SK-N-SH (cell line): ENCODE results near the gene CACNA2D1. TPM values are rescaled to one million over a fixed set of nuclear protein-coding genes. Genes with fewer than 3 reads are reported as not detected.

Source experiments
- CTCF ChIA-PET: fragments of 300-600, 350-600 bp; formaldehyde crosslinking; extraction: SDS; loops from one replicate; lab custom pipeline; 2021; lab: Yijun Ruan, JAX
- POLR2A ChIA-PET: fragments of 350-600 bp; sonication (Branson Sonifier 250); formaldehyde crosslinking; extraction: SDS; loops from one replicate; lab custom pipeline; 2020; ENCODE audit warnings: antibody characterized with exemption, inconsistent platforms; lab: Yijun Ruan, JAX
- DNase-seq: peaks from one replicate; pipeline ENCODE4 v3.0.0; 2012
- H2AFZ ChIP-seq: fragments of 200-600 bp; sonication (generic); 2 replicates; pipeline ENCODE4 v1.8.1; 2016; ENCODE audit warnings: antibody characterized with exemption, mild to moderate bottlenecking, low read depth
- H3F3A ChIP-seq: fragments of 200-600 bp; sonication (generic); replicated peaks from 2 replicates; pipeline ENCODE3; 2016; ENCODE audit warnings: antibody characterized with exemption, mild to moderate bottlenecking; ENCODE audit not compliant: insufficient read depth
- H3K27ac ChIP-seq, 2 experiments: fragments of 200-500 bp in 1 of 2; fragments of 200-600 bp in 1 of 2; sonication (Bioruptor generic) in 1 of 2; sonication (generic), shearing (Covaris generic) in 1 of 2; 2 replicates each; pipeline versions ENCODE4 v1.5.1 to v1.6.1; 2014 to 2016; ENCODE audit warnings: low read depth in 2 of 2, inconsistent platforms in 1 of 2, low read length in 1 of 2, mild to moderate bottlenecking in 1 of 2, mixed read lengths in 1 of 2
- H3K27me3 ChIP-seq: fragments of 200-600 bp; sonication (generic), shearing (Covaris generic); 2 replicates; pipeline ENCODE4 v1.6.1; 2016; ENCODE audit warnings: mixed run types; ENCODE audit not compliant: insufficient read depth
- H3K36me3 ChIP-seq, 2 experiments: fragments of 200-500 bp in 1 of 2; fragments of 200-600 bp in 1 of 2; sonication (Bioruptor generic) in 1 of 2; sonication (generic) in 1 of 2; replicated peaks in 1 of 2; 2 replicates each; pipeline versions ENCODE3 to v1.5.1; 2014 to 2016; ENCODE audit warnings: low read length in 1 of 2, mild to moderate bottlenecking in 1 of 2; ENCODE audit not compliant: insufficient read depth in 2 of 2, control insufficient read depth in 1 of 2
- H3K4me1 ChIP-seq, 2 experiments: fragments of 200-500 bp in 1 of 2; fragments of 200-600 bp in 1 of 2; sonication (Bioruptor generic) in 1 of 2; sonication (generic), shearing (Covaris generic) in 1 of 2; 2 replicates each; pipeline versions ENCODE4 v1.5.1 to v1.6.1; 2014 to 2016; ENCODE audit warnings: low read depth in 1 of 2, low read length in 1 of 2, mixed run types in 1 of 2; ENCODE audit not compliant: insufficient read depth in 2 of 2, control insufficient read depth in 1 of 2
- H3K4me2 ChIP-seq: fragments of 200-600 bp; sonication (generic), shearing (Covaris generic); 2 replicates; pipeline ENCODE4 v1.6.1; 2017; ENCODE audit warnings: mixed run types
- H3K4me3 ChIP-seq, 2 experiments: fragments of 200-500 bp in 1 of 2; fragments of 200-600 bp in 1 of 2; sonication (Bioruptor generic) in 1 of 2; sonication (generic), shearing (Covaris generic) in 1 of 2; 2 replicates each; pipeline versions ENCODE4 v1.5.1 to v1.8.1; 2014 to 2016; ENCODE audit warnings: low read depth in 2 of 2, inconsistent platforms in 1 of 2, low read length in 1 of 2, mild to moderate bottlenecking in 1 of 2, mixed read lengths in 1 of 2, moderate library complexity in 1 of 2
- H3K79me2 ChIP-seq: fragments of 200-600 bp; sonication (generic); 2 replicates; pipeline ENCODE4 v1.8.1; 2017; ENCODE audit warnings: mild to moderate bottlenecking; ENCODE audit not compliant: insufficient read depth
- H3K9ac ChIP-seq: fragments of 200-600 bp; sonication (generic); 2 replicates; pipeline ENCODE4 v1.6.1; 2017; ENCODE audit warnings: mixed run types
- H3K9me2 ChIP-seq: fragments of 200-600 bp; sonication (generic); 2 replicates; pipeline ENCODE4 v1.6.1; 2017; ENCODE audit warnings: mixed run types
- H3K9me3 ChIP-seq: fragments of 200-600 bp; sonication (generic); 2 replicates; pipeline ENCODE4 v1.6.1; 2017; ENCODE audit warnings: mixed run types, mild to moderate bottlenecking, moderate library complexity
- H4K20me1 ChIP-seq: fragments of 200-600 bp; sonication (generic); 2 replicates; pipeline ENCODE4 v1.6.1; 2017; ENCODE audit warnings: mild to moderate bottlenecking, mixed run types; ENCODE audit not compliant: insufficient read depth
- FOSL2 ChIP-seq: IDR thresholded peaks from 2 replicates; pipeline ENCODE4 v1.4.0; 2012; ENCODE audit warnings: low read depth, mild to moderate bottlenecking, moderate library complexity, borderline replicate concordance
- FOXJ3 ChIP-seq: sonication (generic); formaldehyde crosslinking; IDR thresholded peaks from 2 replicates; pipeline ENCODE4 v1.5.1; 2020; ENCODE audit warnings: mild to moderate bottlenecking, missing genetic modification reagents
- FOXM1 ChIP-seq: IDR thresholded peaks from 2 replicates; pipeline ENCODE4 v1.4.0; 2012; ENCODE audit warnings: low read depth, mild to moderate bottlenecking
- IRF3 ChIP-seq: fragments of 150-350 bp; IDR thresholded peaks from 2 replicates; pipeline ENCODE4 v1.6.1; 2016; ENCODE audit warnings: mild to moderate bottlenecking, low read depth, low read length
- JUND ChIP-seq: IDR thresholded peaks from 2 replicates; pipeline ENCODE4 v1.4.0; 2012
- MAX ChIP-seq: IDR thresholded peaks from 2 replicates; pipeline ENCODE4 v1.4.0; 2012; ENCODE audit warnings: low read depth
- MEF2A ChIP-seq: IDR thresholded peaks from 2 replicates; pipeline ENCODE4 v1.4.0; 2012; ENCODE audit warnings: low read depth, borderline replicate concordance
- NRF1 ChIP-seq: IDR thresholded peaks from 2 replicates; pipeline ENCODE4 v1.6.1; 2012; ENCODE audit warnings: low read depth, mild to moderate bottlenecking, low read length
- RAD21 ChIP-seq: IDR thresholded peaks from 2 replicates; pipeline ENCODE4 v1.6.1; 2012; ENCODE audit warnings: mild to moderate bottlenecking, low read length
- RFX5 ChIP-seq: IDR thresholded peaks from 2 replicates; pipeline ENCODE4 v1.6.1; 2012; ENCODE audit warnings: mild to moderate bottlenecking, improper control_type of control experiment, low read length
- RXRA ChIP-seq: IDR thresholded peaks from 2 replicates; pipeline ENCODE4 v1.4.0; 2012; ENCODE audit warnings: low read depth, mild to moderate bottlenecking, borderline replicate concordance
- SMC3 ChIP-seq: IDR thresholded peaks from 2 replicates; pipeline ENCODE4 v1.6.1; 2012; ENCODE audit warnings: low read depth, low read length, improper control_type of control experiment
- TCF12 ChIP-seq: IDR thresholded peaks from 2 replicates; pipeline ENCODE4 v1.4.0; 2012
- USF2 ChIP-seq: fragments of 150-350 bp; IDR thresholded peaks from 2 replicates; pipeline ENCODE4 v1.6.1; 2017; ENCODE audit warnings: antibody characterized with exemption, low read length, low read depth, borderline replicate concordance
- WGBS: methylation state at CpG from one replicate; pipeline ENCODE4 v1.1.6; 2017; ENCODE audit warnings: low lambda C conversion rate; 5-methylcytosine and 5-hydroxymethylcytosine counted together
- polyA plus RNA-seq, 3 experiments: library from polyadenylated mRNA; depleted of rRNA; stranded (reverse); fragments of >200 nt; gene quantifications; 2 replicates each; pipeline ENCODE4 v1.2.3, GENCODE V29; 2012
- TF ChIP-seq, protein P1 (sequence below): IDR thresholded peaks from 2 replicates; pipeline ENCODE4 v1.4.0; 2012; ENCODE audit warnings: low read depth, borderline replicate concordance

CACNA2D1 gene
- polyA plus RNA-seq, 1 of the 3 experiments (the other 2 are of a cell fraction): 3.4 TPM

- WGBS: 82% methylated on average over 2 of the region's 2 CpGs
- no peak overlapping the region for H3K9ac ChIP-seq
- DNase-seq: no peak
- TF ChIP-seq NRF1 (no peak), FOXJ3 (CRISPR knock-in tag) (no peak), FOSL2 (no peak)
- POLR2A ChIA-PET: no interaction called here
- H3K4me2 ChIP-seq: no peak overlapping the region
- no peaks in the 10 kb centered on the region for H3K9me3 ChIP-seq
- no peaks in the 10 kb centered on the region for H3K27me3 ChIP-seq
- H3K27ac ChIP-seq: no peak overlapping the region
- H2AFZ ChIP-seq: no peak overlapping the region
- H3K79me2 ChIP-seq: no peaks in the 10 kb centered on the region
- H3F3A ChIP-seq: no peaks in the 10 kb centered on the region
- CTCF ChIA-PET: interaction anchor here (1.2 to 2.2 kb wide), 3 partner anchors 9 to 319 kb away, joined by 5 to 8 read pairs (median 5); no protein-coding TSS in a partner anchor
- H3K36me3 ChIP-seq: peaks cover 0 to 2% of the 10 kb centered on the region in 2 experiments
- no peaks in the 10 kb centered on the region for H4K20me1 ChIP-seq
- no peak overlapping the region for H3K4me3 ChIP-seq
- peaks cover 0 to 5% of the 10 kb centered on the region in 2 experiments; a peak in 1 of 4 replicates for H3K4me1 ChIP-seq
- H3K9me2 ChIP-seq: no peaks in the 10 kb centered on the region
Observed at GRCh38 chr7:82162289-82162688, 281.3 kb downstream of the CACNA2D1 start.

DNA sequence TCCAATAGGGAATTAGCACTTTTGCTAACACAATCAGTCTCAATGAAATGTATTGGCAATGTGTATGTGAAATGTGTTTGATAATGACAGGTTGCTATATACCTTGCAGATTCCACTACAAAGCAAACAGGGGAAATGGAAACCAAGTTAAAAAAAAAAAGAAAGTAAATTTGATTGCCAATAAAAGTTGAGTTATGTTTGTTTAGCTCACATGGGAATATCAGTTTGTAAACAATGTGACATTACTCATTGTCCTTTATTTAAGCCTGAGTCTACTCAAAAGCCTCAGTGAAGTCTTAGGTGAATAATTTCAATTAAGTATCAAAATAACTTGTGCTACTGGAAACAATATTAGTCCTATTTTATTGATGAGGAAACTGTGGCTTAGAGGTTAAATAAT lies 285.2 kb downstream of the CACNA2D1 start:
- Histone ChIP-seq H2AFZ (no peak overlapping the region), H3K27ac (no peak overlapping the region), H3K9ac (no peak overlapping the region), H3K4me3 (no peak overlapping the region), H3K27me3 (no peaks in the 10 kb centered on the region), H3K9me3 (no peaks in the 10 kb centered on the region), H4K20me1 (no peaks in the 10 kb centered on the region), H3K36me3 (peaks cover 0 to 2% of the 10 kb centered on the region in 2 experiments), H3K4me1 (no peaks in the 10 kb centered on the region), H3K79me2 (no peaks in the 10 kb centered on the region), H3F3A (no peaks in the 10 kb centered on the region), H3K9me2 (no peaks in the 10 kb centered on the region), H3K4me2 (no peak overlapping the region)
- DNase-seq: no peak
- CTCF ChIA-PET: interaction anchor here (0.9 to 1.5 kb wide), 5 partner anchors 11 to 447 kb away, joined by 3 to 4 read pairs (median 3); no protein-coding TSS in a partner anchor
- POLR2A ChIA-PET: no interaction called here
- TF ChIP-seq JUND: no peak
- TF ChIP-seq FOXJ3 (CRISPR knock-in tag): no peak
- no peak for TF ChIP-seq IRF3
- no peak for TF ChIP-seq MEF2A
- no peak for TF ChIP-seq FOXM1
- no peak for TF ChIP-seq RAD21
- TF ChIP-seq RFX5: no peak
- no peak for TF ChIP-seq SMC3

DNA sequence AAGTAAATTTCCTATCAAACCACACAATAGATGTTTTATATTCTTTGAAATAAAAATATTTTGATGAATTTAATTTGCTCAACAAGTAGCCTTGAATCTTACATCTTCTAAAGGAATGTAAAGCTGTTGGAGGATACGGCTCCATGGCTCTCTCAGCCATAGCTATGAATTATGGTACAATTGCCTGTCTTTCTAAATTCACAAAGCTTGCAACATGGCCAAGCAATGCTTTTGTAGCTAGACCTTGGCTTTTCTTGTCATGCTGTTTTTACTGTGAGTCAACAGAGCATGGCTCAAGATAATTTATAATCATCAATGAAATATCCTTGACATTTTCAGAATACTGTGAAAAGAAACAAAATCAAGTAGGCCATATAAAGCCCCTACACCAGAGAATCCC lies 286.7 kb downstream of the CACNA2D1 start:
- CTCF ChIA-PET: interaction anchor here (1.0 to 1.1 kb wide), 3 partner anchors 15 to 415 kb away, joined by 3 read pairs; no protein-coding TSS in a partner anchor
- H3K4me1 ChIP-seq: no peaks in the 10 kb centered on the region; a peak in 1 of 4 replicates
- H3F3A ChIP-seq: no peaks in the 10 kb centered on the region
- H3K36me3 ChIP-seq: peaks cover 0 to under 1% of the 10 kb centered on the region in 2 experiments
- H3K27ac ChIP-seq: no peak overlapping the region
- no peaks in the 10 kb centered on the region for H3K9me3 ChIP-seq
- H3K9me2 ChIP-seq: no peaks in the 10 kb centered on the region
- H3K4me2 ChIP-seq: no peak overlapping the region
- POLR2A ChIA-PET: no interaction called here
- H2AFZ ChIP-seq: no peak overlapping the region
- H3K79me2 ChIP-seq: no peaks in the 10 kb centered on the region
- no peak overlapping the region for H3K9ac ChIP-seq
- DNase-seq: no peak
- H3K27me3 ChIP-seq: no peaks in the 10 kb centered on the region
- 100% methylated on average over 1 of the region's 1 CpG for WGBS
- no peak overlapping the region for H3K4me3 ChIP-seq
- no peaks in the 10 kb centered on the region for H4K20me1 ChIP-seq
- no peak for TF ChIP-seq RXRA
- TF ChIP-seq, protein P1, sequence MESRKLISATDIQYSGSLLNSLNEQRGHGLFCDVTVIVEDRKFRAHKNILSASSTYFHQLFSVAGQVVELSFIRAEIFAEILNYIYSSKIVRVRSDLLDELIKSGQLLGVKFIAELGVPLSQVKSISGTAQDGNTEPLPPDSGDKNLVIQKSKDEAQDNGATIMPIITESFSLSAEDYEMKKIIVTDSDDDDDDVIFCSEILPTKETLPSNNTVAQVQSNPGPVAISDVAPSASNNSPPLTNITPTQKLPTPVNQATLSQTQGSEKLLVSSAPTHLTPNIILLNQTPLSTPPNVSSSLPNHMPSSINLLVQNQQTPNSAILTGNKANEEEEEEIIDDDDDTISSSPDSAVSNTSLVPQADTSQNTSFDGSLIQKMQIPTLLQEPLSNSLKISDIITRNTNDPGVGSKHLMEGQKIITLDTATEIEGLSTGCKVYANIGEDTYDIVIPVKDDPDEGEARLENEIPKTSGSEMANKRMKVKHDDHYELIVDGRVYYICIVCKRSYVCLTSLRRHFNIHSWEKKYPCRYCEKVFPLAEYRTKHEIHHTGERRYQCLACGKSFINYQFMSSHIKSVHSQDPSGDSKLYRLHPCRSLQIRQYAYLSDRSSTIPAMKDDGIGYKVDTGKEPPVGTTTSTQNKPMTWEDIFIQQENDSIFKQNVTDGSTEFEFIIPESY: no peak
- TF ChIP-seq RAD21: no peak
- TF ChIP-seq TCF12: no peak
- no peak for TF ChIP-seq IRF3
- TF ChIP-seq MAX: no peak
- TF ChIP-seq RFX5: no peak
- no peak for TF ChIP-seq USF2
